Spleen (tissue), 7 donors: ENCODE measurements around the gene GNB1L.

ENCODE experiments used
- CTCF ChIP-seq, 11 experiments: fragments of 200-600 bp in 7 of 11; fragments of 450-650 bp in 4 of 11; sonication (generic) in 4 of 11; IDR thresholded peaks in 8 of 11; conservative IDR thresholded peaks in 3 of 11; 1 replicate in 7 of 11; 2 replicates in 4 of 11; pipeline versions ENCODE4 v1.4.0 to v1.8.0; 2016 to 2021; ENCODE audit warnings: antibody characterized with exemption in 11 of 11, inconsistent platforms in 4 of 11, mild to moderate bottlenecking in 1 of 11
- POLR2A ChIP-seq, 3 donors: fragments of 450-650 bp; IDR thresholded peaks; one replicate each; pipeline ENCODE4 v1.5.1; 2017; ENCODE audit warnings: antibody characterized with exemption in 3 of 3, mild to moderate bottlenecking in 1 of 3
- donor health status: DM: no; HTN: no; CAD: no; lungs with moderate emphysema.
- donor health status: DM: no; HTN: no; CAD: no.
- donor health status: DM: no; HTN: no; CAD: no.

GRCh38 chr22:19739448-19739895, 115.2 kb downstream of the GNB1L start:
- TF ChIP-seq CTCF (IDR thresholded peaks at IDR 0.05 in 8 of 11, conservative IDR thresholded peaks at IDR 0.05 in 3 of 11), result no peak
- no peak for TF ChIP-seq POLR2A (IDR thresholded peaks at IDR 0.05)
